Smooth muscle cell (in vitro differentiated cells): Measurements from ENCODE around the gene HSD3B7. TPM values are rescaled to one million over a fixed set of nuclear protein-coding genes. Genes with fewer than 3 reads are reported as not detected.

ENCODE experiments used
- DNase-seq: peaks from one replicate; lab custom pipeline; 2025; ENCODE audit not compliant: unreplicated experiment; lab: John Stamatoyannopoulos, UW
- H2AFZ ChIP-seq: fragments of 200-600 bp; sonication (generic); 2 replicates; pipeline ENCODE4 v1.6.0; 2016; ENCODE audit warnings: antibody characterized with exemption, low read depth, mild to moderate bottlenecking
- H3F3A ChIP-seq: fragments of 200-600 bp; sonication (generic); 2 replicates; pipeline ENCODE4 v1.6.0; 2017; ENCODE audit warnings: antibody characterized with exemption, low read depth
- H3K27ac ChIP-seq: fragments of 200-600 bp; sonication (generic); 2 replicates; pipeline ENCODE4 v1.5.1; 2016; ENCODE audit warnings: low read depth, mild to moderate bottlenecking
- H3K27me3 ChIP-seq: fragments of 200-600 bp; sonication (generic); 2 replicates; pipeline ENCODE4 v1.6.1; 2016; ENCODE audit warnings: low read depth, mild to moderate bottlenecking
- H3K36me3 ChIP-seq: fragments of 200-600 bp; sonication (generic); 2 replicates; pipeline ENCODE4 v1.5.1; 2016; ENCODE audit warnings: low read depth
- H3K4me1 ChIP-seq: fragments of 200-600 bp; sonication (generic); 2 replicates; pipeline ENCODE4 v1.5.1; 2016; ENCODE audit warnings: low read depth
- H3K4me2 ChIP-seq: fragments of 200-600 bp; sonication (generic); 2 replicates; pipeline ENCODE4 v1.6.0; 2016; ENCODE audit warnings: mild to moderate bottlenecking
- H3K4me3 ChIP-seq: fragments of 200-600 bp; sonication (generic); 2 replicates; pipeline ENCODE4 v1.5.1; 2016; ENCODE audit warnings: mild to moderate bottlenecking
- H3K79me2 ChIP-seq: fragments of 200-600 bp; sonication (generic); 2 replicates; pipeline ENCODE4 v1.6.0; 2016; ENCODE audit warnings: low read depth, mild to moderate bottlenecking
- H3K9ac ChIP-seq: fragments of 200-600 bp; sonication (generic); 2 replicates; pipeline ENCODE4 v1.6.0; 2016; ENCODE audit warnings: low read depth
- H3K9me3 ChIP-seq: fragments of 200-600 bp; sonication (generic); replicated peaks from 2 replicates; pipeline ENCODE4 v1.5.1; 2016; ENCODE audit warnings: low read depth
- H4K20me1 ChIP-seq: fragments of 200-600 bp; sonication (generic); 2 replicates; pipeline ENCODE4 v1.6.0; 2016; ENCODE audit warnings: low read depth
- WGBS: methylation state at CpG from one replicate; pipeline ENCODE4 v1.1.7; 2016; ENCODE audit warnings: low lambda C conversion rate; 5-methylcytosine and 5-hydroxymethylcytosine counted together
- polyA plus RNA-seq: library from polyadenylated mRNA; unstranded; fragments of >200 nt; fragmentation: Nextera tagmentation; extraction: Ambion mirVana; gene quantifications from 2 replicates; pipeline ENCODE4 v1.2.1, GENCODE V29; 2016
- total RNA-seq: library from RNA; depleted of rRNA; stranded (reverse); fragments of >200 nt; gene quantifications from 2 replicates; pipeline ENCODE4 v1.2.3, GENCODE V29; 2014
- TF ChIP-seq, protein P1 (sequence below): fragments of 200-600 bp; sonication (generic); IDR thresholded peaks from 2 replicates; pipeline ENCODE4 v1.5.1; 2017; ENCODE audit warnings: borderline replicate concordance, mild to moderate bottlenecking, antibody characterized with exemption; ENCODE audit not compliant: insufficient read depth, poor library complexity, severe bottlenecking

Gene HSD3B7
- total and polyA plus RNA-seq, 2 experiments from 2014 or later, result 10.8 to 15.5 TPM

DNA sequence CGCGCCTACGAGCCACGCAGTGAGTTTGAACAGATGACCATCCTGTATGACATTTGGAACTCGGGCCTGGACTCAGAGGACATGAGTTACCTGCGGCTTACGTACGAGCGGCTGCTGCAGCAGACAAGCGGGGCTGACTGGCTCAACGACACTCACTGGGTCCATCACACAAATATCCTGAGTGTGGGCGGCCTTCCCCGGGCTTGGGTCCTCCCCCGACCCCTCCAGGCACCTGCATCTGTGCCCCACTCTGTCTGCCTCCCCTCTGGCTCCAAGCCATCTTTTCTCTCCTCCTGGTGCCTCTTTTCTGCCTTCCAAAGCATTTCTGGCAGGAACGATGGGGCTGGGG lies 5.0 kb upstream of the HSD3B7 start:
- Histone ChIP-seq H3K4me2 (no peak overlapping the region), H3K9ac (no peak overlapping the region), H3K27ac (no peak overlapping the region), H3K27me3 (no peaks in the 10 kb centered on the region), H3K36me3 (no peaks in the 10 kb centered on the region), H3K4me1 (no peaks in the 10 kb centered on the region), H2AFZ (no peak overlapping the region), H3K79me2 (no peaks in the 10 kb centered on the region), H3F3A (no peaks in the 10 kb centered on the region), H4K20me1 (peaks cover 3% of the 10 kb centered on the region), H3K9me3 (no peaks in the 10 kb centered on the region), H3K4me3 (no peak overlapping the region)
- no peak for DNase-seq
- 100% methylated on average over 3 of the region's 15 CpGs for WGBS
- TF ChIP-seq, protein P1, sequence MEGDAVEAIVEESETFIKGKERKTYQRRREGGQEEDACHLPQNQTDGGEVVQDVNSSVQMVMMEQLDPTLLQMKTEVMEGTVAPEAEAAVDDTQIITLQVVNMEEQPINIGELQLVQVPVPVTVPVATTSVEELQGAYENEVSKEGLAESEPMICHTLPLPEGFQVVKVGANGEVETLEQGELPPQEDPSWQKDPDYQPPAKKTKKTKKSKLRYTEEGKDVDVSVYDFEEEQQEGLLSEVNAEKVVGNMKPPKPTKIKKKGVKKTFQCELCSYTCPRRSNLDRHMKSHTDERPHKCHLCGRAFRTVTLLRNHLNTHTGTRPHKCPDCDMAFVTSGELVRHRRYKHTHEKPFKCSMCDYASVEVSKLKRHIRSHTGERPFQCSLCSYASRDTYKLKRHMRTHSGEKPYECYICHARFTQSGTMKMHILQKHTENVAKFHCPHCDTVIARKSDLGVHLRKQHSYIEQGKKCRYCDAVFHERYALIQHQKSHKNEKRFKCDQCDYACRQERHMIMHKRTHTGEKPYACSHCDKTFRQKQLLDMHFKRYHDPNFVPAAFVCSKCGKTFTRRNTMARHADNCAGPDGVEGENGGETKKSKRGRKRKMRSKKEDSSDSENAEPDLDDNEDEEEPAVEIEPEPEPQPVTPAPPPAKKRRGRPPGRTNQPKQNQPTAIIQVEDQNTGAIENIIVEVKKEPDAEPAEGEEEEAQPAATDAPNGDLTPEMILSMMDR, result no peak

DNA sequence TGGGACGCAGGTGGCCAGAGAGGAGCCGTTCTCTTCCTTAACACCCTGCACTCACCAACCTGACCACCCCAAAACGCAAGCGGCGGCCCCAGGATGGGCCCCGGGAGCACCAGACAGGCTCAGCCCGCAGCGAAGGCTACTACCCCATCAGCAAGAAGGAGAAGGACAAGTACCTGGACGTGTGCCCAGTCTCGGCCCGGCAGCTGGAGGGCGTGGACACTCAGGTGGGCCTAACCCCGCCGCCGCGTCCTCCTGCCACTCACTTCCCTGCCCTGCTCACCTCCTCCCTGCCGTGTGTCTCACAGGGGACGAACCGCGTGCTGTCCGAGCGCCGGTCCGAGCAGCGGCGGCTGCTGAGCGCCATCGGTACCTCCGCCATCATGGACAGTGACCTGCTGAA lies 4.6 kb upstream of the HSD3B7 start:
- H3K27ac ChIP-seq, result no peak overlapping the region
- DNase-seq, result no peak
- no peak overlapping the region for H3K4me2 ChIP-seq
- TF ChIP-seq, protein P1, result no peak
- 98% methylated on average over 23 of the region's 29 CpGs for WGBS
- no peaks in the 10 kb centered on the region for H3K36me3 ChIP-seq
- no peak overlapping the region for H3K4me3 ChIP-seq
- H3K9me3 ChIP-seq, result no peaks in the 10 kb centered on the region
- H3F3A ChIP-seq, result no peaks in the 10 kb centered on the region
- H4K20me1 ChIP-seq, result peaks cover 3% of the 10 kb centered on the region
- H3K9ac ChIP-seq, result no peak overlapping the region
- no peak overlapping the region for H2AFZ ChIP-seq
- peaks cover 4% of the 10 kb centered on the region for H3K4me1 ChIP-seq
- no peaks in the 10 kb centered on the region for H3K79me2 ChIP-seq
- no peaks in the 10 kb centered on the region for H3K27me3 ChIP-seq

DNA sequence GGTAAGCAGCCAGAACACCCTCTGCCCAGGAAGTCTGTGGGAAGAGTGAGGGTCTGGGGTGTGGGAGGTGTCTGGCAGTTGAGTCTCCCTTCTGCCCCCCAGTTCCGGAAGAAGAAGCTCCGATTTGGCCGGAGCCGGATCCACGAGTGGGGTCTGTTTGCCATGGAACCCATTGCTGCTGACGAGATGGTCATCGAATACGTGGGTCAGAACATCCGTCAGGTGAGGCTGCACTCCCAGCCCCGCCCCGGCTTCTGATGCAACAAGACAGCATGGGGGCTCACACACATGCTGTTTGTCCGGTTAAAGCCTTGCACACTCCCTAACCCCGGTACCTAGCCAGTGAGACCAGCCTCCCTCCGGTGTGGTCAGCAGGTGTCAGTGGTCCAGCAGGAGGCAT lies 4.0 kb upstream of the HSD3B7 start:
- Histone ChIP-seq H3K36me3 (no peaks in the 10 kb centered on the region), H2AFZ (no peak overlapping the region), H3K4me1 (peaks cover 5% of the 10 kb centered on the region), H3K9me3 (no peaks in the 10 kb centered on the region), H4K20me1 (peaks cover 3% of the 10 kb centered on the region), H3K9ac (no peak overlapping the region), H3K79me2 (no peaks in the 10 kb centered on the region), H3K27me3 (no peaks in the 10 kb centered on the region), H3K4me3 (no peak overlapping the region), H3K4me2 (no peak overlapping the region), H3F3A (no peaks in the 10 kb centered on the region), H3K27ac (no peak overlapping the region)
- 98% methylated on average over 14 of the region's 14 CpGs for WGBS
- TF ChIP-seq, protein P1, result no peak
- DNase-seq, result no peak

GRCh38 chr16:30982548-30983288 lies 2.3 kb upstream of the HSD3B7 start:
- Histone ChIP-seq H3K9ac (no peak overlapping the region), H3K27me3 (no peaks in the 10 kb centered on the region), H3K4me2 (no peak overlapping the region), H3K4me1 (peaks cover 5% of the 10 kb centered on the region), H3K4me3 (no peak overlapping the region), H3F3A (no peaks in the 10 kb centered on the region), H3K9me3 (no peaks in the 10 kb centered on the region), H3K27ac (no peak overlapping the region), H2AFZ (no peak overlapping the region), H3K36me3 (no peaks in the 10 kb centered on the region), H4K20me1 (peaks cover 3% of the 10 kb centered on the region), H3K79me2 (no peaks in the 10 kb centered on the region)
- DNase-seq, result no peak
- TF ChIP-seq, protein P1, result no peak
- 95% methylated on average over 16 of the region's 17 CpGs for WGBS
